Adrenal gland (tissue), 5 donors: ENCODE results near the gene LYPD5.

Experiments used
- CTCF ChIP-seq, 6 experiments: fragments of 450-650 bp in 4 of 6; fragments of 200-600 bp in 2 of 6; sonication (generic) in 1 of 6; IDR thresholded peaks; 1 replicate in 5 of 6; 2 replicates in 1 of 6; pipeline versions ENCODE4 v1.5.1 to v1.8.0; 2016 to 2021; ENCODE audit warnings: antibody characterized with exemption in 6 of 6, mild to moderate bottlenecking in 2 of 6, moderate library complexity in 1 of 6
- POLR2A ChIP-seq, 2 donors: fragments of 450-650 bp; IDR thresholded peaks; one replicate each; pipeline ENCODE4 v1.6.1; 2017; ENCODE audit warnings: antibody characterized with exemption in 2 of 2, mild to moderate bottlenecking in 2 of 2, moderate library complexity in 1 of 2
- donor health status: DM: no; HTN: no; CAD: no.

- TF ChIP-seq POLR2A (IDR thresholded peaks at IDR 0.05) (no peak), CTCF (IDR thresholded peaks at IDR 0.05) (no peak)
Measured at GRCh38 chr19:43842007-43842406, 39.8 kb upstream of the LYPD5 start.
